CD4-positive, CD25-positive, alpha-beta regulatory T cell (primary cell): ENCODE measurements around the gene FAM13A. TPM values are rescaled to one million over a fixed set of nuclear protein-coding genes. Genes with fewer than 3 reads are reported as not detected.
A peak's percentile ranks its signal among the peaks of the same experiment; 100 is the strongest.

Experiments
- ATAC-seq, 2 donors: fragments of 150-1000 bp; cut with Tn5 transposase; one replicate each; pipeline ENCODE4 v1.10.0; 2021; ENCODE audit warnings: low read depth in 2 of 2, moderate number of reproducible peaks in 2 of 2, moderate library complexity in 1 of 2
- DNase-seq, 3 donors: peaks; one replicate each; pipeline versions ENCODE4 v3.0.0 to v3.0.0-alpha.2; 2012 to 2022; ENCODE audit warnings: mixed read lengths in 1 of 3
- H3K27ac ChIP-seq: one replicate; pipeline ENCODE4 v1.7.0; 2013; ENCODE audit warnings: mild to moderate bottlenecking, low read length; ENCODE audit not compliant: insufficient read depth, poor library complexity, severe bottlenecking
- H3K27me3 ChIP-seq: one replicate; pipeline ENCODE4 v1.7.0; 2013; ENCODE audit warnings: low read length; ENCODE audit not compliant: control insufficient read depth, insufficient read depth
- H3K36me3 ChIP-seq: one replicate; pipeline ENCODE4 v1.7.0; 2013; ENCODE audit warnings: mild to moderate bottlenecking, low read length, moderate library complexity; ENCODE audit not compliant: control insufficient read depth, insufficient read depth
- H3K4me1 ChIP-seq: 2 replicates; pipeline ENCODE4 v1.7.0; 2013; ENCODE audit warnings: mild to moderate bottlenecking, low read length; ENCODE audit not compliant: insufficient read depth, control insufficient read depth, poor library complexity, severe bottlenecking
- H3K4me3 ChIP-seq: one replicate; pipeline ENCODE4 v1.7.0; 2013; ENCODE audit warnings: low read depth, mild to moderate bottlenecking, low read length, moderate library complexity
- H3K9me3 ChIP-seq, 2 experiments: 1 replicate in 1 of 2; 2 replicates in 1 of 2; pipeline ENCODE4 v1.7.0; 2013; ENCODE audit warnings: low read length in 2 of 2, mild to moderate bottlenecking in 1 of 2, moderate library complexity in 1 of 2; ENCODE audit not compliant: control insufficient read depth in 2 of 2
- H3K27ac Mint-ChIP-seq, 3 donors: one replicate each; pipeline ENCODE4 v1.8.0; 2020 to 2022; ENCODE audit warnings: mild to moderate bottlenecking in 3 of 3, mixed read lengths in 3 of 3, moderate library complexity in 2 of 3
- H3K27me3 Mint-ChIP-seq: one replicate; pipeline ENCODE4 v1.8.0; 2022; ENCODE audit warnings: mild to moderate bottlenecking, mixed read lengths
- H3K36me3 Mint-ChIP-seq: one replicate; pipeline ENCODE4 v1.8.0; 2020; ENCODE audit warnings: mixed read lengths
- H3K4me1 Mint-ChIP-seq, 4 donors: one replicate each; pipeline ENCODE4 v1.8.0; 2020 to 2022; ENCODE audit warnings: mixed read lengths in 4 of 4, mild to moderate bottlenecking in 1 of 4
- H3K4me3 Mint-ChIP-seq, 4 donors: one replicate each; pipeline ENCODE4 v1.8.0; 2020 to 2022; ENCODE audit warnings: mild to moderate bottlenecking in 4 of 4, mixed read lengths in 4 of 4, moderate library complexity in 3 of 4
- H3K9me3 Mint-ChIP-seq, 7 donors: one replicate each; pipeline ENCODE4 v1.8.0; 2020 to 2022; ENCODE audit warnings: mixed read lengths in 7 of 7, mild to moderate bottlenecking in 3 of 7, moderate library complexity in 2 of 7
- polyA plus RNA-seq, 4 donors: library from polyadenylated mRNA; unstranded; fragments of 300-500 nt; fragmentation: Illumina TruSeq; gene quantifications; one replicate each; pipeline ENCODE4 v1.2.3, GENCODE V29; 2021
- total RNA-seq: library from RNA; stranded (reverse); gene quantifications from one replicate; pipeline ENCODE4 v1.2.3, GENCODE V29; 2022

Gene FAM13A
- total and polyA plus RNA-seq, 5 donors from 2014 or later, result 7.8 to 38.4 (median 11.1) TPM

- H3K4me1 Mint-ChIP-seq, result peaks cover 12 to 28% (median 21%) of the 10 kb centered on the region in 4 donors
Measured at GRCh38 chr4:88807499-88807898, 249.5 kb downstream of the FAM13A start.

GRCh38 chr4:88804234-88804633 is 252.8 kb downstream of the FAM13A start:
- H3K36me3 ChIP-seq, result no peaks in the 10 kb centered on the region
- H3K4me1 ChIP-seq, result no peaks in the 10 kb centered on the region
- H3K4me1 Mint-ChIP-seq, result peaks cover 12 to 28% (median 21%) of the 10 kb centered on the region in 4 donors
- H3K27ac Mint-ChIP-seq, result no peak overlapping the region
- no peak overlapping the region for H3K27ac ChIP-seq
- DNase-seq (no peak), ATAC-seq (no peak)
- no peaks in the 10 kb centered on the region for H3K27me3 ChIP-seq
- H3K36me3 Mint-ChIP-seq, result peaks cover 9% of the 10 kb centered on the region
- no peaks in the 10 kb centered on the region for H3K9me3 ChIP-seq
- no peak overlapping the region for H3K4me3 Mint-ChIP-seq
- no peaks in the 10 kb centered on the region for H3K27me3 Mint-ChIP-seq
- H3K9me3 Mint-ChIP-seq, result no peaks in the 10 kb centered on the region
- H3K4me3 ChIP-seq, result no peak overlapping the region

More at GRCh38 chr4:88807499-88807898, 249.5 kb downstream of the FAM13A start:
- Mint-ChIP-seq H3K27ac (no peak overlapping the region), H3K9me3 (no peaks in the 10 kb centered on the region), H3K4me3 (no peak overlapping the region), H3K36me3 (peaks cover 4% of the 10 kb centered on the region), H3K27me3 (no peaks in the 10 kb centered on the region)
- no peak for ATAC-seq
- no peaks in the 10 kb centered on the region for H3K9me3 ChIP-seq
- no peaks in the 10 kb centered on the region for H3K27me3 ChIP-seq
- H3K36me3 ChIP-seq, result no peaks in the 10 kb centered on the region
- DNase-seq, result no peak
- no peak overlapping the region for H3K4me3 ChIP-seq
- no peaks in the 10 kb centered on the region for H3K4me1 ChIP-seq
- H3K27ac ChIP-seq, result no peak overlapping the region

- ATAC-seq (no peak), DNase-seq (peak in 1 of 3 donors; percentile 39)
- no peaks in the 10 kb centered on the region for H3K36me3 ChIP-seq
- Mint-ChIP-seq H3K36me3 (peaks cover 10% of the 10 kb centered on the region), H3K4me1 (peaks cover 12 to 23% (median 19%) of the 10 kb centered on the region in 4 donors), H3K27me3 (no peaks in the 10 kb centered on the region), H3K4me3 (no peak overlapping the region), H3K9me3 (no peaks in the 10 kb centered on the region), H3K27ac (no peak overlapping the region)
- H3K27ac ChIP-seq, result no peak overlapping the region
- no peaks in the 10 kb centered on the region for H3K9me3 ChIP-seq
- H3K27me3 ChIP-seq, result no peaks in the 10 kb centered on the region
- H3K4me1 ChIP-seq, result no peaks in the 10 kb centered on the region
- no peak overlapping the region for H3K4me3 ChIP-seq
Measured at GRCh38 chr4:88803600-88804096, 253.3 kb downstream of the FAM13A start.

- Mint-ChIP-seq H3K36me3 (peaks cover 17% of the 10 kb centered on the region), H3K4me3 (no peak overlapping the region), H3K27ac (peak overlapping the region in 2 of 3 donors; percentile 81 to 82), H3K27me3 (no peaks in the 10 kb centered on the region), H3K9me3 (no peaks in the 10 kb centered on the region), H3K4me1 (peaks cover 15 to 25% (median 20%) of the 10 kb centered on the region in 4 donors)
- Histone ChIP-seq H3K36me3 (no peaks in the 10 kb centered on the region), H3K4me3 (no peak overlapping the region), H3K27me3 (no peaks in the 10 kb centered on the region), H3K4me1 (no peaks in the 10 kb centered on the region), H3K9me3 (no peaks in the 10 kb centered on the region), H3K27ac (no peak overlapping the region)
- ATAC-seq, result no peak
- DNase-seq, result no peak
Measured at GRCh38 chr4:88802585-88803286, 254.2 kb downstream of the FAM13A start.

- H3K27me3 Mint-ChIP-seq, result no peaks in the 10 kb centered on the region
- DNase-seq (no peak), ATAC-seq (no peak)
- no peaks in the 10 kb centered on the region for H3K4me1 ChIP-seq
- no peaks in the 10 kb centered on the region for H3K36me3 ChIP-seq
- peaks cover 23% of the 10 kb centered on the region for H3K36me3 Mint-ChIP-seq
- no peak overlapping the region for H3K4me3 ChIP-seq
- H3K9me3 ChIP-seq, result no peaks in the 10 kb centered on the region
- H3K27ac Mint-ChIP-seq, result no peak overlapping the region
- peaks cover 15 to 24% (median 19%) of the 10 kb centered on the region in 4 donors for H3K4me1 Mint-ChIP-seq
- H3K9me3 Mint-ChIP-seq, result no peaks in the 10 kb centered on the region
- no peaks in the 10 kb centered on the region for H3K27me3 ChIP-seq
- H3K4me3 Mint-ChIP-seq, result no peak overlapping the region
- no peak overlapping the region for H3K27ac ChIP-seq
Measured at GRCh38 chr4:88802138-88802537, 254.8 kb downstream of the FAM13A start.

GRCh38 chr4:88799900-88800299 is 257.1 kb downstream of the FAM13A start:
- Mint-ChIP-seq H3K27ac (no peak overlapping the region), H3K4me1 (peaks cover 8 to 20% (median 12%) of the 10 kb centered on the region in 4 donors), H3K36me3 (peaks cover 24% of the 10 kb centered on the region), H3K27me3 (no peaks in the 10 kb centered on the region), H3K9me3 (no peaks in the 10 kb centered on the region), H3K4me3 (no peak overlapping the region)
- Histone ChIP-seq H3K36me3 (no peaks in the 10 kb centered on the region), H3K27me3 (no peaks in the 10 kb centered on the region), H3K4me1 (no peaks in the 10 kb centered on the region), H3K4me3 (no peak overlapping the region), H3K9me3 (no peaks in the 10 kb centered on the region), H3K27ac (no peak overlapping the region)
- no peak for ATAC-seq
- DNase-seq, result no peak

GRCh38 chr4:88797725-88798124 is 259.3 kb downstream of the FAM13A start:
- H3K36me3 ChIP-seq, result no peaks in the 10 kb centered on the region
- H3K9me3 ChIP-seq, result no peaks in the 10 kb centered on the region
- H3K27ac ChIP-seq, result no peak overlapping the region
- no peaks in the 10 kb centered on the region for H3K27me3 ChIP-seq
- Mint-ChIP-seq H3K4me1 (peaks cover 5 to 18% (median 11%) of the 10 kb centered on the region in 4 donors), H3K9me3 (no peaks in the 10 kb centered on the region), H3K4me3 (no peak overlapping the region), H3K27me3 (no peaks in the 10 kb centered on the region), H3K36me3 (peaks cover 22% of the 10 kb centered on the region), H3K27ac (no peak overlapping the region)
- DNase-seq (no peak), ATAC-seq (no peak)
- no peaks in the 10 kb centered on the region for H3K4me1 ChIP-seq
- no peak overlapping the region for H3K4me3 ChIP-seq

- Histone ChIP-seq H3K9me3 (no peaks in the 10 kb centered on the region), H3K27me3 (no peaks in the 10 kb centered on the region), H3K36me3 (no peaks in the 10 kb centered on the region), H3K27ac (no peak overlapping the region), H3K4me3 (no peak overlapping the region), H3K4me1 (no peaks in the 10 kb centered on the region)
- H3K9me3 Mint-ChIP-seq, result no peaks in the 10 kb centered on the region
- ATAC-seq (no peak), DNase-seq (no peak)
- peaks cover 22% of the 10 kb centered on the region for H3K36me3 Mint-ChIP-seq
- no peak overlapping the region for H3K4me3 Mint-ChIP-seq
- no peak overlapping the region for H3K27ac Mint-ChIP-seq
- H3K4me1 Mint-ChIP-seq, result peaks cover 9 to 21% (median 12%) of the 10 kb centered on the region in 4 donors
- H3K27me3 Mint-ChIP-seq, result no peaks in the 10 kb centered on the region
Measured at GRCh38 chr4:88796545-88796944, 260.4 kb downstream of the FAM13A start.
